ENCODE results near the gene KIF22. TPM values are rescaled to one million over a fixed set of nuclear protein-coding genes. Genes with fewer than 3 reads are reported as not detected.

KIF22 gene
- total and polyA plus RNA-seq, 8 donors, result 11.1 to 229 (median 51.6) TPM

DNA sequence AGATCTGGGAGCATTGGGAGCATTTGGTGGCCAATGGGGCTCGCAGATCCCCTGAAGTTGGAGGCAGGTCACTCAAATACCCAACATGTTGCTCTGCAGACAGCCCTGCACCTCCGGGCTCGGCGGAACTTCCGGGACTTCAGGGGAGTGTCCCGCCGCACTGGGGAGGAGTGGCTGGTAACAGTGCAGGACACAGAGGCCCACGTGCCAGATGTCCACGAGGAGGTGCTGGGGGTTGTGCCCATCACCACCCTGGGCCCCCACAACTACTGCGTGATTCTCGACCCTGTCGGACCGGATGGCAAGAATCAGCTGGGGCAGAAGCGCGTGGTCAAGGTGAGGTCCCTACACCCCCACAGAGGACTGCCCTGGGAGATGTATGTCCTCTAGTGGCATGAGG lies 46.1 kb downstream of the KIF22 start:
- H3K27ac ChIP-seq, result no peak overlapping the region
- WGBS, 5 donors, result 82 to 90% (median 86%) methylated on average over 13 to 15 of the region's 15 CpGs
- no peaks in the 10 kb centered on the region for H3K27me3 ChIP-seq
- H3K4me3 ChIP-seq, result no peak overlapping the region
- intact Hi-C loops (cut with DNase I; ENCODE audit: low total_unique reads), result no loop called here
- no peak for TF ChIP-seq POLR2AphosphoS5 (IDR thresholded peaks at IDR 0.05)
- TF ChIP-seq CTCF (IDR thresholded peaks at IDR 0.05), result no peak
- TF ChIP-seq POLR2A (IDR thresholded peaks at IDR 0.05), result no peak
- H3K9me3 ChIP-seq, result no peaks in the 10 kb centered on the region
- DNase-seq, result no peak
- H3K36me3 ChIP-seq, result peaks cover 85 to 100% (median 100%) of the 10 kb centered on the region in 4 donors
- H3K4me1 ChIP-seq, result no peaks in the 10 kb centered on the region

GRCh38 chr16:29837841-29838240 lies 47.3 kb downstream of the KIF22 start:
- Histone ChIP-seq H3K36me3 (peaks cover 89 to 100% (median 100%) of the 10 kb centered on the region in 4 donors), H3K4me3 (no peak overlapping the region), H3K9me3 (no peaks in the 10 kb centered on the region), H3K27me3 (no peaks in the 10 kb centered on the region), H3K4me1 (no peaks in the 10 kb centered on the region), H3K27ac (no peak overlapping the region)
- intact Hi-C loops (cut with DNase I; ENCODE audit: low total_unique reads), result no loop called here
- 91 to 96% (median 94%) methylated on average over 5 of the region's 5 CpGs for WGBS, 5 donors
- DNase-seq, result no peak
- TF ChIP-seq CTCF (IDR thresholded peaks at IDR 0.05), result no peak
- TF ChIP-seq EP300 (IDR thresholded peaks at IDR 0.05), result no peak
- no peak for TF ChIP-seq POLR2A (IDR thresholded peaks at IDR 0.05)
- no peak for TF ChIP-seq POLR2AphosphoS5 (IDR thresholded peaks at IDR 0.05)

DNA sequence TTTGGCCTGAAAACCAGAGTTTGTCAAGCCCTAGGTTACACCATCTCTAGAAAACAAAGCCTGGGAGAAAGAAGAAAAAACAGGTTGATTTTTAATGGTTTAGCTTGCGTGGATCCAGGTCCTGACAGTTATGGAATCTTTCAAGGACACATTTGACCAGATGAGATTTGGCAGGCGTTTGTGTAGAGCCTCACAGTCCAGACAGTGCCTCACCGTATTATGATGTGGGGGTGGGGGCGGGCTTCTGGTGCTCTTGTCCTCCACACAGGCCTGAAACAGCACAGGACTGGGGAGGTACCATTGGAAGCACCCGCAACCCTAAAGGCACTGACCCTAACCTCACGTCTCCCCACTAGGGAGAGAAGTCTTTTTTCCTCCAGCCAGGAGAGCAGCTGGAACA lies 49.3 kb downstream of the KIF22 start:
- peaks cover 84 to 100% (median 98%) of the 10 kb centered on the region in 4 donors for H3K36me3 ChIP-seq
- 88 to 95% (median 92%) methylated on average over 6 of the region's 6 CpGs for WGBS, 5 donors
- no peak for TF ChIP-seq CTCF (IDR thresholded peaks at IDR 0.05)
- no peak for TF ChIP-seq EP300 (IDR thresholded peaks at IDR 0.05)
- no peak for TF ChIP-seq POLR2AphosphoS5 (IDR thresholded peaks at IDR 0.05)
- no peak for TF ChIP-seq POLR2A (IDR thresholded peaks at IDR 0.05)
- H3K27ac ChIP-seq, result no peak overlapping the region
- no peaks in the 10 kb centered on the region for H3K27me3 ChIP-seq
- intact Hi-C loops (cut with DNase I; ENCODE audit: low total_unique reads), result no loop called here
- no peak overlapping the region for H3K4me3 ChIP-seq
- H3K9me3 ChIP-seq, result no peaks in the 10 kb centered on the region
- H3K4me1 ChIP-seq, result no peaks in the 10 kb centered on the region
- DNase-seq, result no peak

- no peaks in the 10 kb centered on the region for H3K27me3 ChIP-seq
- H3K27ac ChIP-seq, result no peak overlapping the region
- no peaks in the 10 kb centered on the region for H3K4me1 ChIP-seq
- no peak overlapping the region for H3K4me3 ChIP-seq
- intact Hi-C loops (cut with DNase I; ENCODE audit: low total_unique reads), result no loop called here
- H3K9me3 ChIP-seq, result no peaks in the 10 kb centered on the region
- peaks cover 84 to 100% (median 98%) of the 10 kb centered on the region in 4 donors for H3K36me3 ChIP-seq
- TF ChIP-seq EP300 (IDR thresholded peaks at IDR 0.05) (no peak), POLR2AphosphoS5 (IDR thresholded peaks at IDR 0.05) (no peak), POLR2A (IDR thresholded peaks at IDR 0.05) (no peak), CTCF (IDR thresholded peaks at IDR 0.05) (no peak)
- DNase-seq, result no peak
- 78 to 87% (median 83%) methylated on average over 8 to 10 of the region's 10 CpGs for WGBS, 5 donors
Measured at GRCh38 chr16:29840240-29840639, 49.7 kb downstream of the KIF22 start.
